H9 (cell line): ENCODE measurements around the gene SLC46A2. TPM values are rescaled to one million over a fixed set of nuclear protein-coding genes. Genes with fewer than 3 reads are reported as not detected.

Source experiments
- DNase-seq: peaks from one replicate; pipeline ENCODE4 v3.0.0-alpha.2; 2017
- H2AFZ ChIP-seq: one replicate; pipeline ENCODE4 v1.6.1; 2013; ENCODE audit warnings: mild to moderate bottlenecking, low read length, control low read depth, moderate library complexity
- H2AK5ac ChIP-seq: 2 replicates; pipeline ENCODE4 v1.6.1; 2013; ENCODE audit warnings: low read length, control low read depth, mixed read lengths; ENCODE audit not compliant: insufficient read length
- H2BK120ac ChIP-seq: one replicate; pipeline ENCODE4 v1.6.1; 2013; ENCODE audit warnings: low read depth, mild to moderate bottlenecking, low read length, control low read depth, inconsistent platforms; ENCODE audit not compliant: poor library complexity, severe bottlenecking
- H2BK12ac ChIP-seq: 2 replicates; pipeline ENCODE4 v1.6.1; 2013; ENCODE audit warnings: low read length, control low read depth, mixed read lengths, low read depth; ENCODE audit not compliant: insufficient read length
- H2BK15ac ChIP-seq: 2 replicates; pipeline ENCODE4 v1.6.1; 2013; ENCODE audit warnings: low read depth, low read length, control low read depth
- H2BK20ac ChIP-seq: one replicate; pipeline ENCODE4 v1.6.1; 2013; ENCODE audit warnings: low read depth, mild to moderate bottlenecking, low read length, control low read depth, inconsistent platforms; ENCODE audit not compliant: poor library complexity, severe bottlenecking
- H2BK5ac ChIP-seq: 2 replicates; pipeline ENCODE4 v1.6.1; 2013; ENCODE audit warnings: low read length, control low read depth, mixed read lengths; ENCODE audit not compliant: insufficient read length
- H3K14ac ChIP-seq: 2 replicates; pipeline ENCODE4 v1.6.1; 2013; ENCODE audit warnings: low read length, control low read depth; ENCODE audit not compliant: insufficient read depth
- H3K18ac ChIP-seq: 2 replicates; pipeline ENCODE4 v1.6.1; 2013; ENCODE audit warnings: low read depth, mild to moderate bottlenecking, mixed read lengths, low read length, control low read depth; ENCODE audit not compliant: insufficient read length
- H3K23ac ChIP-seq: 2 replicates; pipeline ENCODE4 v1.6.1; 2013; ENCODE audit warnings: low read length, control low read depth, mixed read lengths, low read depth; ENCODE audit not compliant: insufficient read length
- H3K23me2 ChIP-seq: 2 replicates; pipeline ENCODE4 v1.6.1; 2013; ENCODE audit warnings: low read depth, mild to moderate bottlenecking, mixed read lengths, low read length, control low read depth; ENCODE audit not compliant: insufficient read length, poor library complexity, severe bottlenecking
- H3K27ac ChIP-seq: 2 replicates; pipeline ENCODE4 v1.5.1; 2013; ENCODE audit warnings: low read length, control low read depth, mixed read lengths, low read depth; ENCODE audit not compliant: insufficient read length
- H3K27me3 ChIP-seq: 2 replicates; pipeline ENCODE4 v1.6.1; 2013; ENCODE audit warnings: low read length, control low read depth, inconsistent platforms; ENCODE audit not compliant: insufficient read depth
- H3K4ac ChIP-seq: 2 replicates; pipeline ENCODE4 v1.6.1; 2013; ENCODE audit warnings: low read depth, mild to moderate bottlenecking, control low read depth, inconsistent platforms, low read length, moderate library complexity
- H3K4me1 ChIP-seq: 2 replicates; pipeline ENCODE4 v1.6.1; 2013; ENCODE audit warnings: low read length, control low read depth, inconsistent platforms; ENCODE audit not compliant: insufficient read depth
- H3K4me2 ChIP-seq: 2 replicates; pipeline ENCODE4 v1.6.1; 2013; ENCODE audit warnings: low read length, control low read depth, mixed read lengths; ENCODE audit not compliant: insufficient read length, insufficient read depth
- H3K56ac ChIP-seq: 2 replicates; pipeline ENCODE4 v1.6.1; 2013; ENCODE audit warnings: low read depth, mild to moderate bottlenecking, mixed read lengths, low read length, control low read depth; ENCODE audit not compliant: insufficient read length
- H3K79me1 ChIP-seq: 2 replicates; pipeline ENCODE4 v1.6.1; 2013; ENCODE audit warnings: low read depth, mild to moderate bottlenecking, moderate library complexity, low read length, control low read depth, inconsistent platforms; ENCODE audit not compliant: insufficient read depth, poor library complexity, severe bottlenecking
- H3K79me2 ChIP-seq: 2 replicates; pipeline ENCODE4 v1.6.1; 2013; ENCODE audit warnings: low read length, control low read depth, inconsistent platforms; ENCODE audit not compliant: insufficient read depth
- H3K9ac ChIP-seq: 2 replicates; pipeline ENCODE4 v1.6.1; 2013; ENCODE audit warnings: low read length, control low read depth, mixed read lengths; ENCODE audit not compliant: insufficient read length; ENCODE audit errors: extremely low read depth
- H3K9me3 ChIP-seq: one replicate; pipeline ENCODE4 v1.6.1; 2013; ENCODE audit warnings: low read depth, low read length, inconsistent platforms; ENCODE audit not compliant: control insufficient read depth
- H3T11ph ChIP-seq: one replicate; pipeline ENCODE4 v1.6.1; 2013; ENCODE audit warnings: mild to moderate bottlenecking, low read length, control low read depth, inconsistent platforms
- H4K20me1 ChIP-seq: one replicate; pipeline ENCODE4 v1.6.1; 2013; ENCODE audit not compliant: control insufficient read depth, insufficient read length, insufficient read depth
- H4K5ac ChIP-seq: 2 replicates; pipeline ENCODE4 v1.6.1; 2013; ENCODE audit warnings: low read depth, mild to moderate bottlenecking, mixed read lengths, low read length, control low read depth; ENCODE audit not compliant: insufficient read length
- H4K8ac ChIP-seq: replicated peaks from 2 replicates; pipeline ENCODE4 v1.6.1; 2013; ENCODE audit warnings: low read length, control low read depth, mixed read lengths, low read depth; ENCODE audit not compliant: insufficient read length
- H4K91ac ChIP-seq: 2 replicates; pipeline ENCODE4 v1.6.1; 2013; ENCODE audit warnings: low read depth, mild to moderate bottlenecking, moderate library complexity, mixed read lengths, low read length, control low read depth; ENCODE audit not compliant: insufficient read length
- H3K27ac Mint-ChIP-seq, 3 experiments: 2 replicates in 2 of 3; 3 replicates in 1 of 3; pipeline ENCODE4 v1.8.0; 2020 to 2021; ENCODE audit warnings: mixed read lengths in 3 of 3, mild to moderate bottlenecking in 1 of 3, moderate library complexity in 1 of 3
- H3K27me3 Mint-ChIP-seq: 2 replicates; pipeline ENCODE4 v1.8.0; 2021; ENCODE audit warnings: low read depth, mild to moderate bottlenecking, moderate library complexity, mixed read lengths
- H3K36me3 Mint-ChIP-seq, 3 experiments: 2 replicates in 2 of 3; 3 replicates in 1 of 3; pipeline ENCODE4 v1.8.0; 2020 to 2021; ENCODE audit warnings: low read depth in 3 of 3, mixed read lengths in 3 of 3; ENCODE audit not compliant: insufficient read depth in 1 of 3
- H3K4me1 Mint-ChIP-seq, 2 experiments: 2 replicates each; pipeline ENCODE4 v1.8.0; 2020; ENCODE audit warnings: mixed read lengths in 2 of 2
- H3K4me3 Mint-ChIP-seq, 2 experiments: 2 replicates in 1 of 2; 3 replicates in 1 of 2; pipeline ENCODE4 v1.8.0; 2020 to 2021; ENCODE audit warnings: mild to moderate bottlenecking in 2 of 2, mixed read lengths in 2 of 2, moderate library complexity in 1 of 2
- H3K9me3 Mint-ChIP-seq, 2 experiments: 2 replicates in 1 of 2; 3 replicates in 1 of 2; pipeline ENCODE4 v1.8.0; 2020; ENCODE audit warnings: mild to moderate bottlenecking in 2 of 2, mixed read lengths in 2 of 2, moderate library complexity in 1 of 2
- WGBS: extraction: QIAGEN DNeasy Blood & Tissue Kit; methylation state at CpG from one replicate; pipeline ENCODE4 v1.1.7; 2013; ENCODE audit warnings: missing lambda C conversion rate, low lambda C conversion rate, mixed read lengths; ENCODE audit not compliant: insufficient read length; ENCODE audit errors: extremely low coverage; 5-methylcytosine and 5-hydroxymethylcytosine counted together
- total RNA-seq: library from RNA; stranded (reverse); gene quantifications from 2 replicates; pipeline ENCODE4 v1.2.1, GENCODE V29; 2021
- TF ChIP-seq, protein P1 (sequence below): fragments of 200-600 bp; sonication (generic); conservative IDR thresholded peaks from 3 replicates; pipeline ENCODE4 v1.8.0; 2021; ENCODE audit warnings: antibody characterized with exemption, mild to moderate bottlenecking

Gene SLC46A2
- total RNA-seq, 1 experiment from 2014 or later, result not detected

DNA sequence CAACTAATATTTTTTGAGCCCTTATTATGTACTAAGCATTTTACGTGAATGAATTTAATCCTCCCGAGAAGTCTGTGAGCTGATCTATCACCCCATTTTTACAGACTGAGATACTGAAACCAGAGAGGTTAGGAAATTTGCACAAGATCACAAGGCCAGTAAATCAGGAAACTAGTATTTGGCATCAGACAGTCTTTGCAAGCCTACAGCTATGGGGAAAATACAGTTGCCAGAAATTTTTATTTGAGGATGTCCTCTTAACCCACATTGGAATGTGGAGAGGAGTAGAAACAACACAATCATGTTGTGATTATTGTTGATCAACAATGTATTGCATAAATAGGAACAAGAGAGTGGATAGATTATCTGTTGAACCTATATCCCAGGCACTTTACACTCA, 2.3 kb upstream of the SLC46A2 start:
- DNase-seq, result no peak
- Histone ChIP-seq H3K9ac (no peak overlapping the region), H2BK12ac (no peak overlapping the region), H2BK15ac (no peak overlapping the region), H3K4ac (no peak overlapping the region), H3K4me2 (no peak overlapping the region), H3K4me1 (no peaks in the 10 kb centered on the region), H2BK5ac (no peak overlapping the region), H3K18ac (no peak overlapping the region), H3K14ac (no peak overlapping the region), H3T11ph (no peak overlapping the region), H3K23me2 (peaks cover 4% of the 10 kb centered on the region), H4K8ac (no peak overlapping the region), H3K27ac (no peak overlapping the region), H2AFZ (no peak overlapping the region), H4K91ac (no peak overlapping the region), H2BK20ac (no peak overlapping the region), H4K5ac (no peak overlapping the region), H2BK120ac (no peak overlapping the region), H3K27me3 (peaks cover 12% of the 10 kb centered on the region; the same call in 1 of the 2 replicates), H3K23ac (no peak overlapping the region), H4K20me1 (no peaks in the 10 kb centered on the region), H3K9me3 (no peaks in the 10 kb centered on the region), H3K56ac (no peak overlapping the region), H3K79me2 (no peaks in the 10 kb centered on the region), H3K79me1 (no peaks in the 10 kb centered on the region), H2AK5ac (no peak overlapping the region)
- no peaks in the 10 kb centered on the region; a peak in 1 of 5 replicates for H3K9me3 Mint-ChIP-seq
- H3K4me3 Mint-ChIP-seq, result no peak overlapping the region
- TF ChIP-seq, protein P1, sequence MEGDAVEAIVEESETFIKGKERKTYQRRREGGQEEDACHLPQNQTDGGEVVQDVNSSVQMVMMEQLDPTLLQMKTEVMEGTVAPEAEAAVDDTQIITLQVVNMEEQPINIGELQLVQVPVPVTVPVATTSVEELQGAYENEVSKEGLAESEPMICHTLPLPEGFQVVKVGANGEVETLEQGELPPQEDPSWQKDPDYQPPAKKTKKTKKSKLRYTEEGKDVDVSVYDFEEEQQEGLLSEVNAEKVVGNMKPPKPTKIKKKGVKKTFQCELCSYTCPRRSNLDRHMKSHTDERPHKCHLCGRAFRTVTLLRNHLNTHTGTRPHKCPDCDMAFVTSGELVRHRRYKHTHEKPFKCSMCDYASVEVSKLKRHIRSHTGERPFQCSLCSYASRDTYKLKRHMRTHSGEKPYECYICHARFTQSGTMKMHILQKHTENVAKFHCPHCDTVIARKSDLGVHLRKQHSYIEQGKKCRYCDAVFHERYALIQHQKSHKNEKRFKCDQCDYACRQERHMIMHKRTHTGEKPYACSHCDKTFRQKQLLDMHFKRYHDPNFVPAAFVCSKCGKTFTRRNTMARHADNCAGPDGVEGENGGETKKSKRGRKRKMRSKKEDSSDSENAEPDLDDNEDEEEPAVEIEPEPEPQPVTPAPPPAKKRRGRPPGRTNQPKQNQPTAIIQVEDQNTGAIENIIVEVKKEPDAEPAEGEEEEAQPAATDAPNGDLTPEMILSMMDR, result no peak
- H3K36me3 Mint-ChIP-seq, result no peaks in the 10 kb centered on the region; a peak in 2 of 7 replicates
- WGBS, result no CpG with 5 or more reads among the region's 2 CpGs
- H3K27ac Mint-ChIP-seq, result no peak overlapping the region
- peaks cover 0 to 6% of the 10 kb centered on the region in 2 experiments for H3K4me1 Mint-ChIP-seq
- H3K27me3 Mint-ChIP-seq, result peaks cover 71% of the 10 kb centered on the region
